H1 (cell line): ENCODE results near the gene PRR14L. TPM values are rescaled to one million over a fixed set of nuclear protein-coding genes. Genes with fewer than 3 reads are reported as not detected.

ENCODE experiments used
- ATF2 ChIP-seq: IDR thresholded peaks from 2 replicates; pipeline ENCODE4 v1.6.1; 2012; ENCODE audit warnings: low read length, inconsistent platforms
- BRCA1 ChIP-seq: IDR thresholded peaks from 2 replicates; pipeline ENCODE4 v1.6.1; 2012; ENCODE audit warnings: low read depth, low read length, improper control_type of control experiment
- CBX5 ChIP-seq: fragments of 300-800, 300-1000 bp; sonication (generic); IDR thresholded peaks from 2 replicates; pipeline ENCODE4 v1.7.1; 2016; ENCODE audit warnings: antibody characterized with exemption, low read length, low read depth
- CREB1 ChIP-seq: IDR thresholded peaks from 2 replicates; pipeline ENCODE4 v1.6.1; 2012; ENCODE audit warnings: inconsistent platforms
- EGR1 ChIP-seq: IDR thresholded peaks from 2 replicates; pipeline ENCODE4 v1.6.1; 2011; ENCODE audit warnings: low read depth, low read length, borderline replicate concordance
- POLR2AphosphoS5 ChIP-seq: IDR thresholded peaks from 2 replicates; pipeline ENCODE4 v1.6.1; 2011; ENCODE audit warnings: low read depth, low read length
- POU5F1 ChIP-seq: IDR thresholded peaks from 2 replicates; pipeline ENCODE4 v1.6.1; 2011; ENCODE audit warnings: low read depth, mild to moderate bottlenecking, low read length, moderate library complexity
- polyA plus RNA-seq, 7 experiments: library from polyadenylated mRNA; depleted of rRNA in 3 of 7; stranded (reverse) in 5 of 7; unstranded in 2 of 7; fragments of >200 nt in 5 of 7; fragments of 200-250 nt in 2 of 7; gene quantifications; 1 replicate in 5 of 7; 2 replicates in 1 of 7; 4 replicates in 1 of 7; pipeline versions ENCODE4 v1.2.1 to v1.2.3, GENCODE V29; 2011 to 2013; ENCODE audit warnings: missing spikeins in 2 of 7, mixed read lengths in 2 of 7
- total RNA-seq: library from RNA; stranded (reverse); fragmentation: NEBNext Ultra II Directional; extraction: Animal tissue kit (Norgen Biotek cat#: 25700); gene quantifications from 2 replicates; pipeline ENCODE4 v1.2.1, GENCODE V29; 2021

The PRR14L gene
- total and polyA plus RNA-seq, 2 of the 8 experiments (the other 6 are each of a cell fraction or from before 2014, with no cell fraction given): 26.5 to 98.6 TPM

- no peak for TF ChIP-seq CBX5
- no peak for TF ChIP-seq POLR2AphosphoS5
- TF ChIP-seq CREB1: no peak
- no peak for TF ChIP-seq EGR1
- TF ChIP-seq ATF2: no peak
- TF ChIP-seq BRCA1: no peak
- no peak for TF ChIP-seq POU5F1
- TF ChIP-seq, all 59 proteins: peak for 0
These were observed 57.6 kb downstream of the PRR14L start (continued) for GRCh38 chr22:31692186-31692886.
